ENCODE results near the gene LIME1. TPM values are rescaled to one million over a fixed set of nuclear protein-coding genes. Genes with fewer than 3 reads are reported as not detected.
A peak's percentile ranks its signal among the peaks of the same experiment; 100 is the strongest.

Gene LIME1
- total RNA-seq, 4 donors from 2014 or later: 11.4 to 51.9 (median 17.6) TPM

- DNase-seq (ENCODE audit: low spot score in 2 of 2): no peak
- H3K4me3 ChIP-seq: no peak overlapping the region
- H3K9me3 ChIP-seq: no peaks in the 10 kb centered on the region
- H3K4me1 ChIP-seq: peaks cover 0 to 67% (median 21%) of the 10 kb centered on the region in 4 donors
- no peak for TF ChIP-seq CTCF (IDR thresholded peaks at IDR 0.05)
- no peak for TF ChIP-seq POLR2A (IDR thresholded peaks at IDR 0.05)
- TF ChIP-seq EP300 (IDR thresholded peaks at IDR 0.05): no peak
- peak overlapping the region in 1 of 4 donors; percentile 66 for H3K27ac ChIP-seq
- 72 to 83% methylated on average over 6 to 10 of the region's 10 CpGs for WGBS, 2 donors
- peaks cover 0 to 78% (median 2%) of the 10 kb centered on the region in 3 donors for H3K36me3 ChIP-seq
- H3K27me3 ChIP-seq: no peaks in the 10 kb centered on the region
These were observed 43.3 kb upstream of the LIME1 start for GRCh38 chr20:63693083-63693732.

- 89 to 97% methylated on average over 11 to 15 of the region's 21 CpGs for WGBS, 2 donors
- Histone ChIP-seq H3K4me1 (peaks cover 0 to 67% (median 21%) of the 10 kb centered on the region in 4 donors), H3K27ac (no peak overlapping the region), H3K4me3 (no peak overlapping the region), H3K27me3 (no peaks in the 10 kb centered on the region), H3K9me3 (no peaks in the 10 kb centered on the region), H3K36me3 (peaks cover 0 to 79% (median 2%) of the 10 kb centered on the region in 3 donors)
- no peak for DNase-seq (ENCODE audit: low spot score in 2 of 2)
- no peak for TF ChIP-seq CTCF (IDR thresholded peaks at IDR 0.05)
- TF ChIP-seq EP300 (IDR thresholded peaks at IDR 0.05): no peak
- no peak for TF ChIP-seq POLR2A (IDR thresholded peaks at IDR 0.05)
These were observed 42.5 kb upstream of the LIME1 start for GRCh38 chr20:63693733-63694583.

- 84% methylated on average over 18 to 25 of the region's 37 CpGs for WGBS, 2 donors
- Histone ChIP-seq H3K9me3 (no peaks in the 10 kb centered on the region), H3K4me3 (no peak overlapping the region), H3K4me1 (peaks cover 0 to 71% (median 27%) of the 10 kb centered on the region in 4 donors), H3K27me3 (no peaks in the 10 kb centered on the region), H3K27ac (no peak overlapping the region), H3K36me3 (peaks cover 0 to 76% (median 2%) of the 10 kb centered on the region in 3 donors)
- TF ChIP-seq CTCF (IDR thresholded peaks at IDR 0.05) (no peak), EP300 (IDR thresholded peaks at IDR 0.05) (no peak), POLR2A (IDR thresholded peaks at IDR 0.05) (no peak)
- no peak for DNase-seq (ENCODE audit: low spot score in 2 of 2)
These were observed 41.7 kb upstream of the LIME1 start for GRCh38 chr20:63694584-63695423.

- Histone ChIP-seq H3K36me3 (peaks cover 0 to 72% (median 2%) of the 10 kb centered on the region in 3 donors), H3K27me3 (no peaks in the 10 kb centered on the region), H3K9me3 (no peaks in the 10 kb centered on the region), H3K4me1 (peaks cover 0 to 73% (median 28%) of the 10 kb centered on the region in 4 donors), H3K4me3 (no peak overlapping the region), H3K27ac (peak overlapping the region in 2 of 4 donors; percentile 43 to 46)
- WGBS, 2 donors: 75 to 78% methylated on average over 14 to 18 of the region's 25 CpGs
- TF ChIP-seq EP300 (IDR thresholded peaks at IDR 0.05) (no peak), CTCF (IDR thresholded peaks at IDR 0.05) (no peak)
- no peak for DNase-seq (ENCODE audit: low spot score in 2 of 2)
These were observed 40.8 kb upstream of the LIME1 start for GRCh38 chr20:63695424-63696305.
